HG02970 (cell line): Measurements from ENCODE around the gene CHN1.

Experiments
- ATAC-seq: cut with Tn5 transposase; IDR thresholded peaks from one replicate; pipeline ENCODE4 v1.9.1; 2021; ENCODE audit warnings: mild to moderate bottlenecking, moderate library complexity, moderate number of reproducible peaks; ENCODE audit not compliant: unreplicated experiment, low FRiP score

The CHN1 gene

GRCh38 chr2:174774886-174775285 lies 230.3 kb downstream of the CHN1 start:
- no peak for ATAC-seq

DNA sequence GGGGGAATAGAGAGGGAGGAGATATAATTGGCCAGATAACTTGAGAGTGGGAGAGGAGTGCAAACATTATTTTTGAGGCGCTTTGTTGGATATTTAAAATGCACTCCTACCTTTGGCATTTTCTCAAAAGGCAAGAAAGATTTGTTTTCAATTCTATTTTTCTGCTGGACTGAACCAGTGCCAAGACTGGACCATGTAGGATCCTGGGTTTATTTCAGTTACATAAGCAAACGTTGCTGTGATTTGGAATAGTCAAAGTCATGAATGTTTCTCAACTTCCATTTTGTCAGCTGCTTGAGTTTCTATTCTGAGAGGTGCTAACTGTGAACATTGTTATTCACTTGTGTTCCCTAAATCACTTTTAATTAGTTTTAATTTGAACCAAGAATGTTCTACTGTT lies 232.0 kb downstream of the CHN1 start:
- no peak for ATAC-seq

GRCh38 chr2:174772472-174772801 lies 232.7 kb downstream of the CHN1 start:
- no peak for ATAC-seq

GRCh38 chr2:174771631-174772471 lies 233.3 kb downstream of the CHN1 start:
- no peak for ATAC-seq

DNA sequence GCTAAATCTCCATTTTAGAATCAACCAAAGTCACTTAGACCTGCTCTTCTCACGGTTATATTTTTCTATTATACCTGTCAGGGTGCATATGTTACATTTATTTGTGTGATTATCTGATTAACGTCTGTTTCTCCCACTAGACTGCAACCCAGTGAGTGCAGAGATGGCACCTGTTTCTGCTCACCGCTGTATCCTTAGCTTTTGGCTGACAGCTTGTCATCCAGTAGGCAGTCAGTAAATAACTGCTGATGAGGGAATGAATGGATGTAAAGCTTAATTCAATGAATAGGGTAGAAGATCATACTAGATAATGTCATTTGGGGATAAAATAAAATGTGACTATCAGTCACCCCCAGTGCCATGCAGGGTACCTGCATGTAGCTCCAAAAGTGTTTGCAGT lies 234.0 kb downstream of the CHN1 start:
- no peak for ATAC-seq

- no peak for ATAC-seq
These were observed 236.6 kb downstream of the CHN1 start for GRCh38 chr2:174768557-174768956.

DNA sequence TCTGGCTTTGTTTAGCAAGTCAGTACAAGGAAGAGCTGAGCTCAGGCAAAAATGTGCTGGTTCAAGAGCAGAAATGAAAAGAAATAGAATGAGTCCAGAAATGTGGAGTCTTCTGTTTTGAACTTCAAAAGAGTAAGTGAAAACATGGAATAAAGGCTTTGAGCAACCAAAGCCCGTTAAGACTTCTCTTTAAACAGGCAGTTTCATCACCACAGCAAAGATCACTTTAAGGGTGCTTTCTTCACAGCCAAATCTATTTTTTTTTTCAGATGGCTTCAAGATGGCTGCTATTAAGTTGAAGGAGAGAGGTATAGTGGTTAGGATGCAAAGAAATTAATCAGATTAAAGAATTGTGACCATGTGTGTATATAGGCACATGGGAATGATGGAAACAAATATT lies 238.9 kb downstream of the CHN1 start:
- no peak for ATAC-seq

DNA sequence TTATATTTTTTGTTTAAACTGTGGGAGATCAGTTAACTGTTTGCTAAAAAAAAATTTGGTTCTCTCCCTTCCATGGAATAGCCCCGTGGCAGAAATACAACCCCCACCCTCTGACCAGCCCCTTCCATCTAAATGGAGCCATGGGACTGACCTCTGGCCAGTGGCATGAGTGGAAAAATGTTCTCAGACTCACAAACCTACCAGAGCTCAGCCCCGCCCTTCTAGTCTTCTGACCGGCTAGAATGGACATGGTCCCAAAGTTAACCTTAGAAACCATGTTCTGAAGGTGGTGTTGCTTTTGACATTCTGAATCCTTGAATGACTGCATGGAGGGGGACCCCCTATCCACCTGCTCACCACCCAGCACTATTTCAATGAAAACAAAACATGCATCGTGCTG lies 239.6 kb downstream of the CHN1 start:
- no peak for ATAC-seq

DNA sequence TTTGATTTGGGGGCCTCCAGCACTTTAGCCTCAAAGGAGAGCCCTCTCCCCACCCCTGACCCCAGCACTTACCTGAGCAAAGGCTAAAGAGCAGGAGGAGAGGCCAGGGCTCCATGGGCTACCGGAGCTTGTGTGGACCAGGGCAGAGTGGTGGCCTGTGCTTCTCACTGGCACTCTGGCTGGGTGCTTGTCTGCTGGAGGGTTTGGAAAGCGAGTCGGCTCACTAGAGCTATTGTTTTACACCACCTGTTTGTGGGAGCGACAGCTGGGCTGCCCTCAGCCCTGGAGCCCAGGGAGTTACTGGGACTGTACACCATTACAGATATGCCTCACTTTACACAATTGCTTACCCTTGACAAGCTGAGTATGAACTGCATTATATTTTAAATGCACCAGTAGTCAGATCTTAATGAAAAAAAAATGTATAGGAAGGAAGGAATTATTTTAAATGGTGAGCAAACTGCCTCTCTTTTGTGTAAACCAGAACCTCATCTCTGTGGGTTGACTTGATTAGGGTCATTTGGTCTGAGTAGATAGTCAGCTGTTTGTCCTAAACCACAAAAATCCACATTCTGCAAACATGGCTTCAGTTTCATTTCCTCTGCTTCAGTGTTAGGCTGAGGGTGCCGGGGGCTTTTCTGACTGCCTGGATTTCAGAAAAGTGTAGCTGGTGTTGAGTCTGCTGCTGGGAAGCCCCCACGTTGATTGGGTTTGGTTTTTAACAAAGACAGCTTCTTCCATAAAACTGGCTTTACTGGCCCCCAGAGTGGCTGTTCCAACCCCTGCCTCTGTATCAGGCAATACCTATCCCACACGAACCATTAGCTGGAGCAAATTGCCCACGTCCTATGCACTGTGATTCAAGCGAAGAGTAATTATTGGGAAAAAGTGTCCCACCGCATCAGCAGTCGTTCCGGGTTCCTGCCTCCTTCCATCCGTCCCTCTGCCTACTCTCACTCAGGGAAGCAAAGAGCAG lies 240.6 kb downstream of the CHN1 start, which contains the start of gene CHRNA1:
Gene CHRNA1 (minus strand): TSS at position 193 of the 976 bp plus-strand sequence. CDS start 78 bp downstream, at position 115.
- no peak for ATAC-seq

GRCh38 chr2:174763780-174764179 lies 241.4 kb downstream of the CHN1 start:
- ATAC-seq: no peak

DNA sequence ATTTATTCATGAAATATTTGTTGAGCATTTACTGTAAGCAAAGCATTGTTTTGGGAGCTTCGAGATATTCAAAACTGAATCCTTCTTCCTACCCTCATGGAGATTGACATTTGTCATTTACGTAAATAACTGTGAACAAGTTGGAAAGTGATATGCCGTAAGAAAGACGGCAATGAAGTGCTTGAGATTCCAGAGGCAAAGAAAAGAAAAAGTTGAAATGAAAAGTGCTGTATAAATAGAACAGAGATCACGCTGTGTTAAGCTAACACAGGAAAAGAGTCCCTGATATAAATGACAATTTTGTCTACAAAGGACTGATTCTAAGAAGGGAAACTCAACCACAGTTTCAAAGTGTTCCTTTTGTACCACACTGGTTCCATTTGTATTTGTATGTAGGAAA lies 242.7 kb downstream of the CHN1 start:
- ATAC-seq: no peak

- no peak for ATAC-seq
These were observed 243.3 kb downstream of the CHN1 start for GRCh38 chr2:174761837-174762236.

DNA sequence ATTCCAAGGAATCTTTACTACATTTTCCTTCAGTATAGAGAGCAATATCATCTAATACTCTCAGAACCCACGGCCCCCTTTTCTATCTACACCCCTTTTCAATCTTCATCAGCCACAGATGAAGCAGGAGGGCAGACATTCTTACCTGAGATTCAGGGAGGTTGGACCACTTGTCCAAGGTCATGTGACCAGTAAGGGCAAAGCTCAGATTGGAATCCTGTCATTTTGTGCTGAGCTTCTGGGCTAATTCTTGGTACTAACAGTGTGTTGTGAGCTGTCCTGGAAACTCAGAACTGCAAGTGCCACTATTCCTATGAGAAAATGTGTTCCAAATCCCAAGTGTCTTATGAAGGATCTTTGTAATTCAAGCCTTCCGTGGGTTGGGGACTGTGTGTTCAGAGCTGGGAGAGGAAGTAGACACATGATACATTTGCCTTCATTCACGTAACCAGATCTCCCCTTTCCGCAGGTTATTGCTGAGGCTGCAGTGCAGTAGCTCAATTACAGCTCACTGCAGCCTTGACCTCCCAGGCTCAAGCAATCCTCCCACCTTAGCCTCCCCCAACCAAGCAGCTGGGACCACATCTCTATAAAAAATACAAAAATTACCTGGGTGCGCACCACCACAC lies 244.2 kb downstream of the CHN1 start:
- ATAC-seq: no peak

- ATAC-seq: no peak
These were observed 245.7 kb downstream of the CHN1 start for GRCh38 chr2:174759381-174760065.

GRCh38 chr2:174756743-174757142 lies 248.4 kb downstream of the CHN1 start:
- ATAC-seq: no peak

DNA sequence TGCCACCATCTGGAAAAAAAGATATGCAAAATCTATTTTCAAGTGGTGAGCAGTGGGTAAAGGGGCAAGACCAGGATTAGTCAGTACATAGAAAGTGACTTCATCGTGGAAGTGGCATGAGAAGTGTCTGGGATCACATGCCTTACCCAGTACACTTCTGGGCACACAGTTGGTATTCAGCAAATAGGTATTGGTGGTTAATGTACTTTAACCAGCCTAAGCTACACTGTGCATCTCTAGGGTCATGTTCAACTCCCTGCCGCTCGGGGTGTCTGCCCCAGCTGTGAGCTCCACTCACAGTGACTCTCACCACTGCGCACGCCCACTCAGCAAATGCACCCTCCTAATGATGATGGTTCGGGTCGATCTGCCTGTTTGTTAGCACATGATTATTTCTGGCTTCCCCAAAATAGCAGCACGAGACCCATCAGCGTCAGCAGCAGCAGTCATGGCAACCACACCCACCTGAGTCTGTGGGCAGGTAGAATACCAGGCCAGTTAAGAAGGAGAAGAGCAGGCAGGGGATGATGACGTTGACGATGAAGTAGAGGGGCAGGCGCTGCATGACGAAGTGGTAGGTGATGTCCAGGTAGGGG lies 252.0 kb downstream of the CHN1 start:
- no peak for ATAC-seq

- ATAC-seq: peak; percentile 71
These were observed 252.7 kb downstream of the CHN1 start for GRCh38 chr2:174752403-174753037.

- peak; percentile 28 for ATAC-seq
These were observed 254.2 kb downstream of the CHN1 start for GRCh38 chr2:174750923-174751441.

DNA sequence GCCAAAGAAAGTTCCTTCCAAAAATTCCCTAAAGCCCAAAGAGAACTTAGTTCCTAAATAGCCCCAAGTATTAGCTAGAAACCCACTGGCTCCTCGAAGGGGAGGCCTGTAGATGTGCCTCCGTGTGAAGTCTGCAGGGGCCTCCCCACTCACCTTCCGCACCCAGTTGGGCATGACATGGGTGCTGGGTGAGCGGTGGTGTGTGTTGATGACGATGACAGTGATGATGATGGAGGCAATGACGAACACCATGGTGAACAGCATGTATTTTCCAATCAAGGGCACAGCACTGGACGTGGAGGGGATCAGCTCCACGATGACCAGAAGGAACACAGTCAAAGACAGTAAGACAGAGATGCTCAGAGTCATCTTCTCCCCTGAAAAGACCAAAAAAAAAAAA lies 255.4 kb downstream of the CHN1 start:
- no peak for ATAC-seq
